T follicular helper cell (primary cell): Measurements from ENCODE around the gene POTEC.
"Not testable (repeated sequence)": the region's sequence is repeated elsewhere in the genome, so short reads cannot be mapped to it uniquely, and the experiment has no call there.

ENCODE experiments used
- DNase-seq: peaks from one replicate; pipeline ENCODE4 v3.0.0-alpha.2; 2020; ENCODE audit warnings: low read depth
- total RNA-seq, 2 experiments: gene quantifications; one replicate each; lab custom pipeline; 2026; lab: John Stamatoyannopoulos, UW

POTEC gene
- total RNA-seq = 0 reads per million in 2 experiments

- not testable (repeated sequence) for DNase-seq
Observed at GRCh38 chr18:14543446-14543964, at the start of gene POTEC. POTEC (minus strand) TSS chr18:14543600; CDS start chr18:14543146, 454 bp downstream.

GRCh38 chr18:14577971-14578370 is 34.6 kb upstream of the POTEC start:
- no peak for DNase-seq

- DNase-seq = not testable (repeated sequence)
Observed at GRCh38 chr18:14559502-14559901, 16.1 kb upstream of the POTEC start.

- DNase-seq = not testable (repeated sequence)
Observed at GRCh38 chr18:14531659-14532058, 11.7 kb downstream of the POTEC start.

- not testable (repeated sequence) for DNase-seq
Observed at GRCh38 chr18:14510707-14511106, 32.7 kb downstream of the POTEC start.

GRCh38 chr18:14503691-14504090 is 39.7 kb downstream of the POTEC start:
- DNase-seq = not testable (repeated sequence)

GRCh38 chr18:14501894-14502293 is 41.5 kb downstream of the POTEC start:
- not testable (repeated sequence) for DNase-seq

- not testable (repeated sequence) for DNase-seq
Observed at GRCh38 chr18:14489256-14490014, 54.0 kb downstream of the POTEC start.

- not testable (repeated sequence) for DNase-seq
Observed at GRCh38 chr18:14488789-14489188, 54.6 kb downstream of the POTEC start.

GRCh38 chr18:14486926-14487580 is 56.3 kb downstream of the POTEC start:
- DNase-seq = not testable (repeated sequence)

- DNase-seq = not testable (repeated sequence)
Observed at GRCh38 chr18:14479076-14479475, 64.3 kb downstream of the POTEC start.

GRCh38 chr18:14475520-14475919 is 67.9 kb downstream of the POTEC start:
- DNase-seq = not testable (repeated sequence)

GRCh38 chr18:14474752-14475151 is 68.6 kb downstream of the POTEC start:
- DNase-seq = not testable (repeated sequence)

- not testable (repeated sequence) for DNase-seq
Observed at GRCh38 chr18:14474007-14474720, 69.2 kb downstream of the POTEC start.

GRCh38 chr18:14473250-14474006 is 70.0 kb downstream of the POTEC start:
- DNase-seq = not testable (repeated sequence)

GRCh38 chr18:14471286-14471685 is 72.1 kb downstream of the POTEC start:
- not testable (repeated sequence) for DNase-seq

GRCh38 chr18:14470446-14470845 is 73.0 kb downstream of the POTEC start:
- DNase-seq = not testable (repeated sequence)

- not testable (repeated sequence) for DNase-seq
Observed at GRCh38 chr18:14470046-14470445, 73.4 kb downstream of the POTEC start.

GRCh38 chr18:14465989-14466388 is 77.4 kb downstream of the POTEC start:
- not testable (repeated sequence) for DNase-seq
